Stimulated activated CD8-positive, alpha-beta memory T cell treated with anti-CD3 and anti-CD28 coated beads, Interleukin-4, amount 100 ng/mL, for 48 hours (primary cell): Measurements from ENCODE around the gene ONECUT2.
A peak's percentile ranks its signal among the peaks of the same experiment; 100 is the strongest.

Experiments
- DNase-seq: peaks from one replicate; pipeline ENCODE4 v3.0.0-alpha.2; 2020

Gene ONECUT2

DNA sequence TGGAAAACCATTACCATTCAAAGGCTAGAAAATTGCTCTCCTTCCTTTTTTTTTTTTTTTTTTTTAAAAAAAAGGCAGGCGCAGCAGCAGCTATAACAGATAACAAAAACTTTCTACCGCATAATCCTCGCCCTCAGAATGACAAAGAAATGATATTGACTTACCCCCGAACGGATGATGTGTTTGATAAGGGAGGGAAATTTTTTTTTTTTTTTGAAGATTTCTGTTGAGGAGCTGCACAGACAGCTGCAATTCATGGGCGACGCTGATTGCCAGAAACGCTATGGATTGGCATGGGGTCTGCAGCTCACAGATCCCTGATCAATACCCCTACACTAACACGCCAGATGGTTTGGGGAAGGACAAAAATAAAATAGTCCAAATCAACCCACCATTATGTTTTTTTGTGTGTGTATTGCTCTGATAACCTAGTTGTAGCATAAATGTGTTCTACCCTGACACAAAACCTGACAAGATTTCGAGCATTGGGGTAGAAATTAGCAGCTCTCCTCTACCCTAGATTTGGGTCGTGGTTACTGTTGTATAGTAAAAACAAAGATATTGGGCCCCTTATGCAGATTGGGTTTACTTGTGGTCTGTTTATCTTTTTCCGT is 3.6 kb upstream of the ONECUT2 start:
- DNase-seq: no peak

DNA sequence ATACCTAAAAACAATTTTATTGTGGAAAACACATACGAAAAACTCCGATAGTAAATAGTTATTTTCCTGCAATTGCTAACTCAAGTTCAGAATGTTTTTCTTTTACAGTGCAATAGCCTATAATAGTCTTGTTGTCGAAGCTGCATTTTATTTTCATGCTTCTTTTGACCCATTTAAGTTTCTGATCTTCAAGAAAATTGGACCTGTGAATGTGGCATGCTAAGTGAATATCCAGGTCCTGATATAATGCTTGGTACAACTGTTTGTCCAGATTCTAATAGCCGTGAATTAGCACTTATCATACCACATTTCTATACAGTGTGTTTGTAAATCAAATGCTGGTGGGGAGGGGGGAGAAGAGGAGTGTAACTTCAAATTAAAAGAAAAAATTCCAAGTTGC is 3.0 kb upstream of the ONECUT2 start:
- DNase-seq: no peak

DNA sequence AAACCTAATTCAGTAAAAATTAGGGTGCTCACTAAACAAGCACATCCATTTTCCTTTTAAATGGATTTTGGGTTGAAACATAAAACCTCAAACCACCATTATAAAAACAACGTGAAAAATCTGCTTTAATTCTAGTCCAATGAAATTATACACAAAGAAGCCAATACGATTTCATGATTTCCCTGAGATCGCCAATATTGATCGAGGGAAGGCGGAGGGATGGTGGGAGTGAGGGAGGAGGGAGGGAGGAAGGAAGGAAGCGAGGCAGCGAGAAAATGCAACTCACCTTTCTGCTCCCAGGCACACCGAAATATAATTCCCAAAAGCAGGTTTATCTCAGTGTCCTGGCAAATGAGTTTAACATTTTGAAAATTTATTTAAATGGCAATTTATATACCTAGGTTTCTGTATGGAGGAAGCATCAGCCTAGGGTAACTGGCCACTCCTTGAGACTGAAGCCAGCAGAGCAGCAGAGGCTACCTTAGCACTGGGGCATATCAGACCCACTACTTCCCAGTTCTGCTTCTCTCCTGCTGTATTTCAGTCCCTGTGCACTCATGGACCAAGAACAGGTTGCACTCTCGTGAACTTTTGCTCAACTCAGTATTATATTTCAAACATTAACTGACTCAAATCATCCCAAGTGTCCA is 2.3 kb upstream of the ONECUT2 start:
- DNase-seq: no peak

DNA sequence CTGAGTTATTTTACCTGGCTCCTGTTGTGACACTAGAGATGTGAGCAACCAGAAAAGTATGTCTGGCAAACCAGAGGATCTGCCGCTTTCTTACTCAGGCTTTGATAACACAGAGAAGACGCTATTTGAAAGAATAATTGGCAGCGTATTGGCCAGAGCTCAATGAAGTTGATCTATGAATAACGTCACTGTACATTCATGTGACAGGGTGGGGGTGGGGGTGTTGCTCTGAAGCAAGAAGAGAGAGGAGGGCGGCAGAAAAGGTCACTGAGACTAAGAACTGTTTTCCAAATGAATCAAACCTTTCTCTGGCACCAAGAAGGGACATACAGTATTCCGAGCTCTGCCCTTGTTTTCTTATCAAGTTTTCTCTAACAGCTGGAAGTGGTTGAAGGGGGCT is 1.7 kb upstream of the ONECUT2 start:
- DNase-seq: no peak

DNA sequence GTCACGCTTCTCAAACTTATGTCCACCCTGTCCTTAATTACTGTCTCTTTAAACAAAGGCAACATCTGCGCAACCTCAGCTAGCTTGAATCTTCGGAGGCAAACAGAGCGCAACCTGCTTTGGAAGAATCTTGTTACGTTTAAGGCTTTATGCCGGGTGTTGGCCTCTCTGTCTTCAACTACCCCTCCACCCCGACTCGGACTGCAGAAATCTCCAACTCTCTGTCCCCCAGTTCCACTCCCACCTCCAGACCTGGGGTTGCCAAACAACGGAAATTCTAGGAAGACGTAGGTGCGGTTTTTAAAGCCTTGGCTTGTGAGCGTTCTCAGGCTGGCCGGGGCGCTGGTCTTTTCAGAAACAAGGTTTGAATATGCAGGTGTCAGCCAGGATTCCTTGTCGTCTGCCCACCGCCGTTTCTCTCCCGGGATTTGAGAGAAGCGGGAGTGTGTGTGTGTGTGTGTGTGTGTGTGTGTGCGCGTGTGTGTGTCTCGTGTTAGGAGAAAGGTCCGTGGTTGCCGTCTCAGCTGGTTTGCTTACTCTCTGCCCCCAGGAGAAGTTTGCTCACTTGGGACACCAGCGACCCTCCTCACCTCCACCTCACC is 1.1 kb upstream of the ONECUT2 start:
- no peak for DNase-seq

DNA sequence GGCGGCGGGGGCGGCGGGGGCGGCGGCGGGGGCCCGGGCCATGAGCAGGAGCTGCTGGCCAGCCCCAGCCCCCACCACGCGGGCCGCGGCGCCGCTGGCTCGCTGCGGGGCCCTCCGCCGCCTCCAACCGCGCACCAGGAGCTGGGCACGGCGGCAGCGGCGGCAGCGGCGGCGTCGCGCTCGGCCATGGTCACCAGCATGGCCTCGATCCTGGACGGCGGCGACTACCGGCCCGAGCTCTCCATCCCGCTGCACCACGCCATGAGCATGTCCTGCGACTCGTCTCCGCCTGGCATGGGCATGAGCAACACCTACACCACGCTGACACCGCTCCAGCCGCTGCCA is 644 bp downstream of the ONECUT2 start:
- no peak for DNase-seq

DNA sequence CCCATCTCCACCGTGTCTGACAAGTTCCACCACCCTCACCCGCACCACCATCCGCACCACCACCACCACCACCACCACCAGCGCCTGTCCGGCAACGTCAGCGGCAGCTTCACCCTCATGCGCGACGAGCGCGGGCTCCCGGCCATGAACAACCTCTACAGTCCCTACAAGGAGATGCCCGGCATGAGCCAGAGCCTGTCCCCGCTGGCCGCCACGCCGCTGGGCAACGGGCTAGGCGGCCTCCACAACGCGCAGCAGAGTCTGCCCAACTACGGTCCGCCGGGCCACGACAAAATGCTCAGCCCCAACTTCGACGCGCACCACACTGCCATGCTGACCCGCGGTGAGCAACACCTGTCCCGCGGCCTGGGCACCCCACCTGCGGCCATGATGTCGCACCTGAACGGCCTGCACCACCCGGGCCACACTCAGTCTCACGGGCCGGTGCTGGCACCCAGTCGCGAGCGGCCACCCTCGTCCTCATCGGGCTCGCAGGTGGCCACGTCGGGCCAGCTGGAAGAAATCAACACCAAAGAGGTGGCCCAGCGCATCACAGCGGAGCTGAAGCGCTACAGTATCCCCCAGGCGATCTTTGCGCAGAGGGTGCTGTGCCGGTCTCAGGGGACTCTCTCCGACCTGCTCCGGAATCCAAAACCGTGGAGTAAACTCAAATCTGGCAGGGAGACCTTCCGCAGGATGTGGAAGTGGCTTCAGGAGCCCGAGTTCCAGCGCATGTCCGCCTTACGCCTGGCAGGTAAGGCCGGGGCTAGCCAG is 1.2 kb downstream of the ONECUT2 start:
- no peak for DNase-seq

DNA sequence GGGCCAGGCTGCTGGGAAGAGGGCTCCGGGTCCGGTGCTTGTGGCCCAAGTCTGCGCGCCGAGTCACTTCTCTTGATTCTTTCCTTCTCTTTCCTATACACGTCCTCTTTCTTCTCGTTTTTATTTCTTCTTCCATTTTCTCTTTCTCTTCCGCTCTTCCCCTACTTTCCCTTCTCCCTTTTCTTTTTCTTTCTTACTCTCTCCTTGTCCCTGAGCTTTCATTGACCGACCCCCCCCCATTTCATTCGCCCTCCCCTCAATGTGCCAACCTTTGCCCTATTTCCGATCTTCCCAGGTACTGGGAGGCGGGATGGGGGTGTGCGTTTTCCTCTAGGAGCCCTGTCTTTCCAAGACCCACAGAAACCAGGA is 1.8 kb downstream of the ONECUT2 start:
- no peak for DNase-seq

DNA sequence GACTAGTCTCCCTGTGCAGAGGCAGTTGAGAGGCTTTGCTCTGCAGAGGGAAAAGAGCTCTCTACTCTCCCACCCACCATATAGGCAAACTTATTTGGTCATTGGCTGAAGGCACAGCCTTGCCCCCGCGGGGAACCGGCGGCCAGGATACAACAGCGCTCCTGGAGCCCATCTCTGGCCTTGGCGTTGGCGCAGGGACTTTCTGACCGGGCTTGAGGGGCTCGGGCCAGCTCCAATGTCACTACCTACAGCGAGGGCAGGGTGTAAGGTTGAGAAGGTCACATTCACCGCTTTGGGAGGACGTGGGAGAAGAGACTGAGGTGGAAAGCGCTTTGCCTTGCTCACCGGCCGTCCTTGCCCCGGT is 2.2 kb downstream of the ONECUT2 start:
- DNase-seq: no peak

DNA sequence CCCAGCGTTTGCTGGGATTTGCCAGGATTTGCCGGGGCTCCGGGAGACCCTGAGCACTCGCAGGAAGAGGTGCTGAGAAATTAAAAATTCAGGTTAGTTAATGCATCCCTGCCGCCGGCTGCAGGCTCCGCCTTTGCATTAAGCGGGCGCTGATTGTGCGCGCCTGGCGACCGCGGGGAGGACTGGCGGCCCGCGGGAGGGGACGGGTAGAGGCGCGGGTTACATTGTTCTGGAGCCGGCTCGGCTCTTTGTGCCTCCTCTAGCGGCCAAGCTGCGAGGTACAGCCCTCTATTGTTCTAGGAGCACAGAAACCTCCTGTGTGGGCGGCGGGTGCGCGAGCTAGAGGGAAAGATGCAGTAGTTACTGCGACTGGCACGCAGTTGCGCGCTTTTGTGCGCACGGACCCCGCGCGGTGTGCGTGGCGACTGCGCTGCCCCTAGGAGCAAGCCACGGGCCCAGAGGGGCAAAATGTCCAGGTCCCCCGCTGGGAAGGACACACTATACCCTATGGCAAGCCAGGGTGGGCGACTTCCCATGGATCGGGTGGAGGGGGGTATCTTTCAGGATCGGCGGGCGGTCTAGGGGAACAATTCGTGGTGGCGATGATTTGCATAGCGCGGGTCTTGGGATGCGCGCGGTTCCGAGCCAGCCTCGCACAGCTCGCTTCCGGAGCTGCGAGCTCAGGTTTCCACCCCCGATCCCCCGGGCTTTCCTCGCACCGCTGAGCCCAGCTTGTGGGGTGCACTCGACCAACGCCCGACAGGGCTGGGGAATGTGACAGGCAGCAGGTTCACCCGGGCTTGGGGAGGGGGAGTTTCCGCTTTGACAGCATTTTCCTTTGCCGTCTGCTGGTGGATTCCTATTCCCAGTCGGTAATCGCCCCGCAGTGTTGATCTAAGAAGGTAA is 2.8 kb downstream of the ONECUT2 start:
- DNase-seq: peak; percentile 83

DNA sequence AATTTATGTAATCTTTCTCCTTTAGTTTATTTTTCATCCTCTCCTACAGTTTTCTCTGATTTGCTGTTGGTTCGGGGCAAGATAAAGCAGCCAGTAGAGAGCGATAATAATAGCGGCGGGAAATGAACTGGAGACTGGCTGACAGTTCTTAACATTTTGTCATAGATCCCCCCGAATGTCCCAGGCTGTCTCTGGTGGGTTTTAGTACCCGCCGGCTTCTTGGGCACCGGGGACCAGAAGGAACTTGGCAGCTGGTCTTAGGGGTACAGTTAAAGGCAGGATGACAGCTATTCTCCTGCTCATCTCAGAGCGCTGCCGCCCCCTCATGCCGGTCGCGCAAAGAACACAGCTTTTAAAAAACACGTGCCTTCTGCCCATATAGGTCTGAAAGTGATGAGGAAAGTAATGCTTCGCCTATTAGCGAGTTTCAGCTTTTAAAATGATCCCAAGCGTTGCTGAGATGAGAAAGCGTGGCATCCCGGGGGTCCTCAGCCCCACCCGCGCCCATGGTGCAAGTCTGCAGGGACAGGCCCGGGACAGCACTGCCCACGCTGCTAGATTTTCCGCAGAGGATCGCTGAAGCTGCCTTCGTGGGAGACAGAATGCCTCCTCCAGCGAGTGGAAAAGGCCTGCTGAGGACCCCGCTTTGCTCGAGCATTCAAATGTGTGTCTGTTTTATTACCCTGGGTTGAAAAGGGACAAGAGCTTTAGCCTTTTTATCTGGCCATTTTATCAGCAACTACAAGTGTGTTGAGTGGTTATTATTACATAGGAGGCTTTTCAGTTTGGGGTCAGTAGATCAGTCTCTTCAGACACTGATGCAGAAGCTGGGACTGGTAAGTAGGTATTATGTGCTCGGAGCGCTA is 3.8 kb downstream of the ONECUT2 start:
- no peak for DNase-seq

DNA sequence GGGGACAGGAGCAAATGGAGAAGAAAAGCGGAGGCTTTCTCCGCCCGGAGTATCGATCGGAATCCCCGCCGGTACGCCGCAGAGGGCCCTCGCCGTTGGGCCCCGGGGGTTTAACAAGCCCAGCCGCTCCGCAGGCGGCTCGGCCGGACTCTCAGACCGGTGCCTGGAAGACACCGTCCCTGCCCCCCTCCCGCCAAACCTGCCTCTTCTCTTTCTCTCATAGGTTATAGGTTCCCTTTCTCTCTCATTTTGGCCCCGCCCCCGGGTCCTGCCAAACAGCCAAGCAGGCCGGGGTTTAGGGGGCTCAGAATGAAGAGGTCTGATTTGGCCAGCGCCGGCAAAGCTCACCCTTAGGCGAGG is 4.4 kb downstream of the ONECUT2 start:
- DNase-seq: no peak

DNA sequence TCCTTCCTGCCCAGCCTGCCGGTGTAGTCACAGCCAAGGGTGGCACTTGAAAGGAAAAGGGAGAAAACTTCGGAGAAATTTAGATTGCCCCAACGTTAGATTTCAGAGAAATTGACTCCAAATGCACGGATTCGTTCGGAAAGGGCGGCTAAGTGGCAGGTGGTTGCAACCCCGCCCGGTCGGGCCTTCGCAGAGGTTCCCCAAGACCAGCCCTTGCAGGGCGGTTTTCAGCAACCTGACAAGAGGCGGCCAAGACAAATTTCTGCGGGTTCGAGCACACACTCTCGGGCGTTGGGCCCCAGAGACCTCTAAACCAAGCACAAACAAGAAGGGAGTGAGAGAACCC is 4.8 kb downstream of the ONECUT2 start:
- DNase-seq: no peak

DNA sequence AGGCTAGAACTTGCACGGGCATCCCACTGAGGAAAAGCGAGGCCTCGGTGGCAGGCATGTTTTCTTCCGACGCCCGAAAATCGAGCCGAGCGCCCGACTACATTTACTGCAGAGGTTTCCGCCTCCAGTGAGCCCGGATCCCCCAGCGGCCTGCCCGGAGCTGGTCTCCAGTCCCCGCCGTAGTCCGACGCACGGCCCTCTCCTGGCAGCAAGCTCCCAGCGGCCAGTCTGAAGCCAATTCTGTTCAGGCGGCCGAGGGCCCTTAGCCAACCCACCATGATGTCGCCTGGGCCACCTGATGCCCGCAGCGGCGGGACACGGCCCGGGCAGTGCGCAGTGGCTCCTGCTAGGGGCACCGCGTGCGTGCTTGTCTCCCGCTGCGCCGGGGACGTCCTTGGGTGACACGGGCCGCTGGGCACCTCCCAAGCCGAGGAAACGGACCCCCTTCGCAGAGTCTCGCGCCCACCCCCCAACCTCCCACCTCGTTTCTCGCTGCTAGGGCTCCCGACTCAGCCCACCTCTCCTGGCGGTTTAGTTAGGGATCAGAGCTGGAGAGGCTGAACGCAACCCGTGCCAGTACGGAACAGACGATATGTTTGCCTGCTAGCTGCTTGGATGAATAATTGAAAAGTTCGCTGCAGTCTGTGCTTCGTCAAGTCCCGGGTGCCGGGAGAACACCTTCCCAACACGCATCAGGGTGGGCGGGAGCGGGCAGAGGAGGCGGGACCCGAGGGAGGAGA is 5.3 kb downstream of the ONECUT2 start:
- no peak for DNase-seq

DNA sequence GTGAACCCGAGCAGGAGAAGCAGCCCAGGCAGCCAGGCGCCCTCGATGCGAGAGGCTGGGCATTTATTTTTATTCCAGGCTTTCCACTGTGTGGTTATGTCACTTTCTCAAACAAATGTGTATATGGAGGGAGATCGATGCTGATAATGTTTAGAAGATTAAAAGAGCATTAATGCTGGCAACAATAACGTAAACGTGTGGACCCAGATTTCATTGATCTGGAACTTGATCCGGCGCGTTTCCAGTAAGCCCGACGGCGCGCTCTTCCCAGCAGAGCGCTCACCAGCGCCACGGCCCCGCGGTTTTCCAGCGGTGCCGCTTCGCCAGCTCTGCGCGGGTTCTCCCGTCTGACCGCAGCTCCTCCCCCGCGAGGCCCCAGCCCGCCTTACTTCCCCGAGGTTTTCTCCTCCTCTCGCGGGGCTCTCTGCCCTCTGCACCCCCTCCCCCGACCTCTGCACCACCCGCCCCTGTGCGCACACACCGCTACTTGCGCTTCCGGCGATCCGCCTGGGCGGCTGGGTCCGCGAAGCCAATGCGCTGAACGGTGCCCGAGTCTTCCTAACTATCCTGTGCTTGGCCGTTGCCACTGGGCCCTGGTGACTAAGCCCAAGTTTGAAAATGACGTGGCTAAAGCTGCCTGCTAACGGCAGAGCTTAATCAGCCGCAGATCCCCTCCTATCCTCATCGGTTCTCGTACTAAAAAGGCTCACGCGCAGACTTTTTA is 6.1 kb downstream of the ONECUT2 start:
- DNase-seq: no peak

DNA sequence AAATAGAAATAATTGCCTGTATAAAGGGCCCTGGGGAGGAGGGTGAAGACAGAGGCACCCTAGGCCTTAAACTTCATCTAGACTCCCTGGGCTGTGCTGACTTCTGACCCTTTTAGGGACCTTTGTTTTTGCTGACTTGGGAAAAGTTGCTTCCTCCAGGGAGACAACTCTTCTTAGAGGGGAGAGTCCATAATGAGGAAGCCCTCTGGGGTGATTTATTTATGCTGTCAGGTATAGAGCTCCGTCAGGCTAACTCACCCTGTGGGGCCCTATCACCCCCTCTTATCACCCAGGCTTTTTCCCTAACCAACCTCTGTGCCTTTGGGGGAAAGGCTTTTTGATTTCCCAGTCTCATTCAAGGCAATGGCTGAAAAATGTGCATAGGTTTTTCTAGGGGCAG is 8.1 kb downstream of the ONECUT2 start:
- DNase-seq: no peak

DNA sequence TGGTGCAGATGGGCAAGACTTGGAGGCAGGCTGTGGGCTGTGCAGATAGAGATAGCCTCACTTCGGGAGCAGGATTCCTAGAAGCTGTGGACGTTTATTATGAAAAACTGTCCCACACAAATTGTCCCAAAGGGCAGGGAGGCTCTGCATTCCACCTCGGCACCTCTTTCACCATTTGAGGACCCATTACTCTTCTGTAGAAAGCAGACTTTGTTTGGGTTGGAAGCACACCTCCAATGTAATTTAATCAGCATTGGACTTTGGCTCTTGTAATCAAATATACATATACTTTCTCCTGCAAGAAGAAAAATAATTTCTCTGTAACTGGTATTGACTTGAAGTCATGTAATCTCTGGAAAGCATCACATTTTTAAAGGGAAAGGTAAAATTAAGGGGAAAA is 8.5 kb downstream of the ONECUT2 start:
- no peak for DNase-seq

DNA sequence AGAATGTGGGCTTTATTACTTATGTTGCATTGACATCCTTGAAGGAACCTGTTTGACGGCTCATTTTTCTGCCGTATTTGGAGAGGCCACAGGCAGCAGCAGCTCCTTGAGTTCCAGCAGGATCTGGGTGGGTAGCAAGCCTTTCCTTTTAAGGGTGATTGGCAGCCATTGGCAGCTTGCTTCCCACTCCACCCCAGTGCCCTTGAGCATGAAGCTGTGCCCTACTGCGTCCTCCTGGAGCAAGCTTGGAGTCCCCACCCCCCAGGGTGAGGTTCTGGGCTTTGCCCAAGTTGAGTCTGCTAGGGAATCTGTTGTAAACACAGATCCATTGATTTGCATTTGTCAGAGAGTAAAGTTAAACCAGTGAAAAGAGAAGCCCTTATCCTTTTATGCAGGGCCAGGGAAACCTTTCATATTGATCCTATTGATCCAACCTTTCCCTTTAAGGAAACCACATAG is 9.2 kb downstream of the ONECUT2 start:
- DNase-seq: no peak

DNA sequence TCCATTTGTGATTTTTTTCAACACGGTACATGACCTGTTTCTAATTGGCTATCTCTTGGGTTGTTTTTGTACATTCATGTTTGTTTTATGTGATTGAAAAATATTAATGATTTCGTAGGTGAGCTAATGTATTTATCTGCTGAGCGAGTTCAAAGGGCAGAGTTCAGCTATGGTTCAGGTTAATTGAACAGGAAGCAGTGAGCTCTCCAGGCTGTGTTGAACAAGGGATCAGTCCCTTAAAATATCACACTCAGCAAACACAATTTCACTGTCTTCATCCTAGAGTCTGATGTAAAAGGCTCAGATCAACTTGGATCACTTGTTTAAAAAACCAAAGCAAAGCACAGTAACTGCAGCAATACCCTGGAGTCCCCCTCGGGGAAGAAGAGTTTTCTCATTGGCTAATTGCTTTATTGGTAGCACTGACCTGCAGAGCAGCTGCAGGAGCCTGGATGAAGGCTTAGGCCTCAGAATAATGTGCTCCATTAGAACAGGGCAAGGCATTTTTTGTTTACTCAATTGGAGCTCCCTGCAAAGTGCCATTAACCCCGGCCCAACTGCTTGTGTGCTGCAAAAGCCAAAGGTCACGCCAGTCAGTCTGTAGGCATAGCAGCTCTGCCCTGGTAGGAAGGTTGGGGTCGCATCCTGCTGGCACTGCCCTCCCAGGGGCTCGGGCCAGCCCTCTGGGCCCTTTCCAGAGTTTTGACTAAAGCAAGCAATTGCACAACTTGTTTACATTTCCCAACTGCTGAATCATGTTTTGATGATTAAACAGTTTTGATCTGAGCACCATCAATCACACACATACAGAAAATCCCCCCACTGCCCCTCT is 10.5 kb downstream of the ONECUT2 start:
- no peak for DNase-seq

DNA sequence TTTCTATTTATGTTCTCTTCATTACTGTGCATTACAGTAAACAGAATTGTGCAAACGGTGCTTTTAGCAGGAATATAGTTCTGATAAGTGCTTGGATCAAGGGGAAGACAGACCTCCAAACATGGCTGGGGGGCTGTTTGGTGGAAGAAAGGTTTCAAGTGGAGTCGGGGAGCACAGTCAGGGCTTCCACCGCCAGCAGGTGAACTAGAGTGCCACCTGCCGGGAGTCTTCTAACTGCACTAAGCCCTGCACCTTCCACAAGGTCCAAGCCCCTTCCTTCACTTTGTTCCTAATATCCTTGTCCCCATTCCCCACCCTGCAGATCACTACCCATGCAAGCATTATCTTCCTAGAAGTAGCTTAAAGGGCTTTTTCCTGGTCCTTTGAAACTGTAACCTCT is 11.1 kb downstream of the ONECUT2 start:
- no peak for DNase-seq
